GM18861 (cell line): Measurements from ENCODE around the gene GTF3C5.
"Not testable (repeated sequence)": the region's sequence is repeated elsewhere in the genome, so short reads cannot be mapped to it uniquely, and the experiment has no call there.

Source experiments
- ATAC-seq: cut with Tn5 transposase; IDR thresholded peaks from one replicate; pipeline ENCODE4 v1.9.1; 2021; ENCODE audit not compliant: unreplicated experiment

The GTF3C5 gene

DNA sequence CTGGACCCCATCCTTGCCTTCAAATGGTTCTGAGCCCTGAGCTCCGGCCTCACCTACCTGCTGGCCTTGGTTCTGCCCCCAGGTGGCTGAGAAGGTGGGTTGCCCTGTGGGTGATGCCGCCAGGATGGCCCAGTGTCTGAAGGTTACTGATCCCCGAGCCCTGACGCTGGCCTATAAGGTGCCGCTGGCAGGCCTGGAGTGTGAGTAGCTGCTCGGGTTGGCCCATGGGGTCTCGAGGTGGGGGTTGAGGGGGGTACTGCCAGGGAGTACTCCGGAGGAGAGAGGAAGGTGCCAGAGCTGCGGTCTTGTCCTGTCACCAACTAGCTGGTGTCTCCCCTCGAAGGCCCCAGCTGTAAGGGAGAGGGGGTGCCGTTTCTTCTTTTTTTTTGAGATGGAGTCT is 36.2 kb downstream of the GTF3C5 start:
- no peak for ATAC-seq

DNA sequence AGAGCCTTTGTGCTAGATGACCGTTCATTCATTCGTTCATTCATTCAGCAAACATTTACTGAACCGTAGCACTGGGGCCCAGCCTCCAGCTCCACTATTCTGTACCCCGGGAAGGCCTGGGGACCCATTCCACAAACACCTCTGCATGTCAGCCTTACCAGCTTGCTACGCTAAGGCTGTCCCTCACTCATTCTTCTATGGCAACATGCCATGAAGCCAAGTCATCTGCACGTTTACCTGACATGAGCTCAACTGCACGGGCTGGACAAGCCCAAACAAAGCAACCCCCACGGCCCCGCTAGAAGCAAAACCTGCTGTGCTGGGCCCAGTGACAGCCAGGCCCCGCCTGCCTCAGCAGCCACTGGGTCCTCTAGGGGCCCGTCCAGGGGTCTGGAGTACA is 37.0 kb downstream of the GTF3C5 start:
- no peak for ATAC-seq

DNA sequence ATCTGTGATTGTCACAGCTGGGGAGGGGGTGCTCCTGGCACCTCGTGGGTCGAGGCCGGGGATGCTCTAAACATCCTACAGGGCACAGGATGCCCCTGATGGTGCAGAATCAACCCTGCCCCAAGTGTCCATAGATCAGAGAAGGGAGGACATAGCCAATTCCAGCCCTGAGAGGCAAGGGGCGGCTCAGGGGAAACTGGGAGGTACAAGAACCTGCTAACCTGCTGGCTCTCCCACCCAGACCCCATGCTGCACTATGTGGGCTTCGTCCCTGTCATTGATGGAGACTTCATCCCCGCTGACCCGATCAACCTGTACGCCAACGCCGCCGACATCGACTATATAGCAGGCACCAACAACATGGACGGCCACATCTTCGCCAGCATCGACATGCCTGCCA is 37.6 kb downstream of the GTF3C5 start:
- not testable (repeated sequence) for ATAC-seq

DNA sequence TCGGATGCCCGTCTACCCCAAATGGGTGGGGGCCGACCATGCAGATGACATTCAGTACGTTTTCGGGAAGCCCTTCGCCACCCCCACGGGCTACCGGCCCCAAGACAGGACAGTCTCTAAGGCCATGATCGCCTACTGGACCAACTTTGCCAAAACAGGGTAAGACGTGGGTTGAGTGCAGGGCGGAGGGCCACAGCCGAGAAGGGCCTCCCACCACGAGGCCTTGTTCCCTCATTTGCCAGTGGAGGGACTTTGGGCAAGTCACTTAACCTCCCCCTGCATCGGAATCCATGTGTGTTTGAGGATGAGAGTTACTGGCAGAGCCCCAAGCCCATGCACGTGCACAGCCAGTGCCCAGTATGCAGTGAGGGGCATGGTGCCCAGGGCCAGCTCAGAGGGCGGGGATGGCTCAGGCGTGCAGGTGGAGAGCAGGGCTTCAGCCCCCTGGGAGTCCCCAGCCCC is 39.7 kb downstream of the GTF3C5 start:
- ATAC-seq = not testable (repeated sequence)

DNA sequence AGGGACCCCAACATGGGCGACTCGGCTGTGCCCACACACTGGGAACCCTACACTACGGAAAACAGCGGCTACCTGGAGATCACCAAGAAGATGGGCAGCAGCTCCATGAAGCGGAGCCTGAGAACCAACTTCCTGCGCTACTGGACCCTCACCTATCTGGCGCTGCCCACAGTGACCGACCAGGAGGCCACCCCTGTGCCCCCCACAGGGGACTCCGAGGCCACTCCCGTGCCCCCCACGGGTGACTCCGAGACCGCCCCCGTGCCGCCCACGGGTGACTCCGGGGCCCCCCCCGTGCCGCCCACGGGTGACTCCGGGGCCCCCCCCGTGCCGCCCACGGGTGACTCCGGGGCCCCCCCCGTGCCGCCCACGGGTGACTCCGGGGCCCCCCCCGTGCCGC is 40.2 kb downstream of the GTF3C5 start:
- not testable (repeated sequence) for ATAC-seq

DNA sequence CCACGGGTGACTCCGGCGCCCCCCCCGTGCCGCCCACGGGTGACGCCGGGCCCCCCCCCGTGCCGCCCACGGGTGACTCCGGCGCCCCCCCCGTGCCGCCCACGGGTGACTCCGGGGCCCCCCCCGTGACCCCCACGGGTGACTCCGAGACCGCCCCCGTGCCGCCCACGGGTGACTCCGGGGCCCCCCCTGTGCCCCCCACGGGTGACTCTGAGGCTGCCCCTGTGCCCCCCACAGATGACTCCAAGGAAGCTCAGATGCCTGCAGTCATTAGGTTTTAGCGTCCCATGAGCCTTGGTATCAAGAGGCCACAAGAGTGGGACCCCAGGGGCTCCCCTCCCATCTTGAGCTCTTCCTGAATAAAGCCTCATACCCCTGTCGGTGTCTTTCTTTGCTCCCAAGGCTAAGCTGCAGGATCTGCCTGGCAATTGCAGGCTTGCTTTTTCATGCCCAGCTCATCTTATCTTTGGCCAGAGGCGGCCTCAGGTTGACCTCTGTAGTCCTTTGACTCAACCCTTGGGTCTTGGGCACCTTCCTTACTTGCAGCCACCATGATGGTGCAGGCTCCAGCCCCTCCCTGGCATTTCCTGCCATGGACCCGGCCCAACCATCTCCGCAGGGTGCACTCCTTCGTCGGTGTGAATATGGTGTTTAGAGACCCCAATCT is 40.8 kb downstream of the GTF3C5 start:
- no peak for ATAC-seq

DNA sequence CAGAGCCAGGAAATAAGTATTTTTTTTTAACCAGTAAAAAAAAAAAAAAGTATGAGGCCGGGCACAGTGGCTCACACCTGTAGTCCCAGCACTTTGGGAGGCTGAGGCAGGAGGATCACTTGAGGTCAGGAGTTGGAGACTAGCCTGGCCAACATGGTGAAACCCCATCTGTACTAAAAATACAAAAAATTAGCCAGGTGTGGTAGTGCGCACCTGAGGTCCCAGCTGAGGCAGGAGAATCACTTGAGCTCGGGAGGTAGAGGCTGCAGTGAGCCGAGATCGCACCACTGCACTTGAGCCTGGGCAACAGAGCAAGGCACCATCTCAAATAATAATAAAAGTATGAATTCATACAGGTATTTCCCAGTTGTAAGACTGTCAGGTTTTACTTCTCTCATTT is 41.4 kb downstream of the GTF3C5 start:
- not testable (repeated sequence) for ATAC-seq

DNA sequence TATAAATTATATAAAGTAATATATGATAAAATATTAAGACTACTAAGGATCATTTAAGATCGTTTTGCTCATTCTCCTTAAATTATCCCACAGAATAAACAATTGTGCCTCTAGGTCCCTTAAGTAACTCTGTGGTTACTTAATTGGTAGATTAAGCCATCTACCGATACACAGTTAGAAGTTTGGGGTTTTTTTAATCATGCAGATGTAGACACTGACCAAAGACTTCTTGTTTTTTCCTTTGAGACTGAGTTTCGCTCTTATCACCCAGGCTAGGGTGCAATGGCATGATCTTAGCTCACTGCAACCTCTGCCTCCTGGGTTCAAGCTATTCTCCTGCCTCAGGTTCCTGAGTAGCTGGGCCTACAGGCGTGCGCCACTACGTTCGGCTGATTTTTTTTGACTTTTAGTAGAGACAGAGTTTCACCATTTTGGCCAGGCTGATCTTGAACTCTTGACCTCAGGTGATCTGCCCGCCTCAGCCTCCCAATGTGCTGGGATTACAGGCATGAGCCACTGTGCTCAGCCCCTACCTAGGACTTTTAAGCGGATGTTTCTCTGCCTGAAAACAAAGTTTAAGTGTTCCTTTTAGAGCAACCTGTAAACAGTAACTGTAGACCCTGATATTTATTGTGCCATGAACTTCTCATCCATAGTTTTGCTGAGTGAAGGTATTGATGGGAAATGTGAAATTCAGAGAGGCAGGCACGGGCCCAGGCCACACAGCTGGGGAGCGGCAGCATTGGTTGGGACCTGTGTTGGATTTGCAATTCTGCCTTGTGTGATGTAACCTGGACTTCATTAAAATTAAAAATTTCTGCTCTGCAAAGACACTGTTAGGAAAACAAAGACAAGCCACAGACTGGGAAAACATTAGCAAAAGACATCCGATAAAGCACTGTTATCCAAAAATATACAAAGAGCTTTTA is 42.6 kb downstream of the GTF3C5 start:
- no peak for ATAC-seq

DNA sequence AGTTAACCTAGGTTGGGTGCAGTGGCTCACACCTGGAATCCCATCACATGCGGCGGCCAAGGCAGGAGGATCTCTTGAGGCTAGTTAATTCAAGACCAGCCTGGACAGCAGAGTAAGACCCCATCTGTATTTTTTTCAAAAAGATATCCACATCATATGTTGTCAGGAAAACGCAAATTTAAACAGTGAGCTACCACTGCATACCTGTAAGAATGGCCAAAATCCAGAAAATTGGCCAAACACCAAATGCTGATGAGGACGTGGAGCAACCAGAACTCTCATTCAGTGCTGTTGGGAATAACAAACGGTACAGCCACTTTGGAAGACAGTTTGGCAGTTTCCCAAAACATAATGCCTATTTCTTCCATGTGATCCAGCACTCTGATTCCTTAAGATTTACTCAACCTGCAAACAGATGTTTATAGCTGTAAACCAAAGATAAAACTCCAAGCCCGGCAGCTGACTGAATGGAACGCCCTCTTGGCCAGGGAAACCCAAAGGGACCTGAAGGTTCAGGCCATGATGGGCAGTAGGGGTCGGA is 43.4 kb downstream of the GTF3C5 start:
- ATAC-seq = no peak

DNA sequence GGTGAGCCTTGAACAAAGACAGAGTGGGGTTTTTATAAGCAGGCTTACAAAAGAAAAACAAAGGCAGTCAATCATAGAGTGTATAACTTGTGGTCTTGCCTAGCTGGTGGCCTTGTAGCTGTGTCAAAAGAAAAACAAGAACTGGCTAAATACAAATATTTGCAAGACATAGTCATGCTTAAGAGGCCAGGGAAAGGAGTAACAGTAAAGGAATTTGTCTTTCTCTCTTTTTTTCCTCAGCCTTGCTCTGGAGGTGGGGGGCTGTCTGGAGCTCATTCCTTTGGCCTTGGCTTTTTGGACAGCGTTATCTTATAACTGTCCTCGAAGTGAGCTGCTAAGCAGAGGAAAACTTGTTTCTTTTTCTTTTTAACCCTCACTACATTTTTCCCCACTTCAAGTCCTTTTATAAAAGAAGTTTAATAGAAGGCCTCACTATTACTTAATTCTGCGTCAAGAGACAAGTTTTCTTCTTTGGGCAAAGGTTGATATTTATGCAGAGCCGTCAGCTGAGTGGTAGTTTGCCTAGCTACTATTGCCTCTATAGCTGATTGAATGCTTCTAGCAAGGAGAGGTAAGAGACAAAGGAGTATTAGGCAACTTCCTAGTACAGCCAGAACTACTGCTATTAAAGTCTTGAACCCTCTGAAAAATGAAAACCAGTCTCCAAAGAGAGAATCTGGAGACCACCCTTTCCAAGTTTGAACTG is 45.3 kb downstream of the GTF3C5 start:
- no peak for ATAC-seq

DNA sequence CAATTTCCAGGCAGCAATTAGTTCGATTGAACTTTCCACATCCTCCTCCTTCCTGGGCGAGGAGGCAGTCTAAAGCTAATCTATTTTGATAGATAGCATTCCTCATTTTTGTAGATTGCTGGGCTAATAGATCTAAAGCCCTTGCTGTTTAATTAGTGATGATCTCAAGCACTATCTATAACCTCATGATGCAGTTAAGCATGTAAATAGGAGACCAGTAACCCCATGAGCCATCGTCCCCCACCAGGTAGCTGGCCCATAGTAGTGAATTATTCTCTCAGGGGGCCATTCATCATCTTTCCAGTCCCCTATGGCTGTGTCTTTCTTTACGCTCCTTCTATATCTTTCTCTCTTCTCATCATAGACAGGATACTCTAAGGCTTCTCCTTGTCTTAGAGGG is 45.9 kb downstream of the GTF3C5 start:
- ATAC-seq = no peak

DNA sequence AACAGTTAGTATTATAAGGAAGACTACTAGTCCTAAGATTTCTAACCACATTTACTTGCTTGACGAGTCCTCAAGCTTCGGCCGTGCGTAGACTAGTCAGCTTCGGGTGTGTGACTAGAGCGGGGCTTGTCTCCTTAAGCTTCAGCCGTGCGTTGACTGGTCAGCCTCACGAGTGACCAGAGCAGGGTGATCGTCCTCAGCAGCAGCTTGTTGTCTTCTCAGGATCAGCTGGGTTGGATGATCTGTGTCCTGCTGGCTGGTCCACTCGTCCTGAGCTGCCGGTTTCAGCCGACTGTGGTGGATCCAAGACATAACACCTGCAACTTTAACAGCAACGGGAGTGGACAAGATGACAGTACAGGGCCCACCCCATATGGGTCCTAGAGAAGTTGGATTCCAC is 47.7 kb downstream of the GTF3C5 start:
- no peak for ATAC-seq

DNA sequence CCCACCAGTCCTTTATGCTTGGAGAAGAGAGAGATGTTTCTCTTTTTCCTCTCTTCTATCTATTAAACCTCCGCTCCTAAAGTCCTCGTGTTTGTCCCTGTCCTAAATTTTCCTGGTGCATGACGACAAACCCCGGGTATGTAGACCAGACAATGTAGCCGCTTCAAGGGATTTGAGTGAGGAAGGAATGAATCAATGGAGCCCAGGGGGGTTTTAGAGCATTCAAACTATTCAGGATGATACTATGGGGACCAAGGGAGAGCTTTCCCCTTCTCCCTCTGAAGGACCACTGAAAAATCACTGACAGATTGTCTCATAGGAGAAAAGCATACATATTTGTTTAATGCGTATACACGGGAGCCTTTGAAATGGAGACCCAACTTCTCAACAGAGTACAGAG is 49.4 kb downstream of the GTF3C5 start:
- no peak for ATAC-seq

DNA sequence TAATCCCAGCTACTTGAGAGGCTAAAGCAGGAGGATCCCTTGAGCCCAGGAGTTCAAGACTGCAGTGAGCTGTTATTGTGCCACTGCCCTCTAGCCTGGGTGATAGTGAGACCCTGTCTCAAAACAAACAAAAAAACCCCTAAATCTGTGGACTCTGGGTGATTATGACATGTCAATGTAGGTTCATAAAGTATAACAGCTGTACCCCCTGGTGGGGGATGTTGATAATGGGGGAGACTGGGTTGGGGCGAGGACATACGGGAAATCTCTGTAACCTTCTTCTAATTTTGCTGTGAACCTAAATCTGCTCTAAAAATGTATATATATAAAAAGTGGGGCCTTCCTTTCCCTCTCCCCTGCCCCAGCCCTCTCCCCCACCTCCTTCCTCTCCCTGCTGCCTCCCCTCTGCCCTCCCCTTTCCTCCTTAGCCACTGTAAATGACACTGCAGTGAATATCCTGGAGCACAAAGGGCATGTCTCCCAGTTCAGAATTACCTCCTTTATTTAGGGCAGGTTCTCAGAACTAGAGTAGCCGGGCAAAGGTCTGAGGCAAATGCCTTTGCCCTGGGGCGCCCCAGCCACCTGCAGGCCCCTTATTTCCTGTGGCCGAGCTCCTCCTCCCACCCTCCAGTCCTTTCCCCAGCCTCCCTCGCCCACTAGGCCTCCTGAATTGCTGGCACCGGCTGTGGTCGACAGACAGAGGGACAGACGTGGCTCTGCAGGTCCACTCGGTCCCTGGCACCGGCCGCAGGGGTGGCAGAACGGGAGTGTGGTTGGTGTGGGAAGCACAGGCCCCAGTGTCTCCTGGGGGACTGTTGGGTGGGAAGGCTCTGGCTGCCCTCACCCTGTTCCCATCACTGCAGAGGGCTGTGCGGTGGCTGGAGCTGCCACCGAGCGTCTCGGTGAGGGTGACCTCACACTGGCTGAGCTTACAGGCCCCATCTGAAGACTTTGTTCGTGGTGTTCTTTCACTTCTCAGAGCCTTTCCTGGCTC is 50.3 kb downstream of the GTF3C5 start:
- not testable (repeated sequence) for ATAC-seq

DNA sequence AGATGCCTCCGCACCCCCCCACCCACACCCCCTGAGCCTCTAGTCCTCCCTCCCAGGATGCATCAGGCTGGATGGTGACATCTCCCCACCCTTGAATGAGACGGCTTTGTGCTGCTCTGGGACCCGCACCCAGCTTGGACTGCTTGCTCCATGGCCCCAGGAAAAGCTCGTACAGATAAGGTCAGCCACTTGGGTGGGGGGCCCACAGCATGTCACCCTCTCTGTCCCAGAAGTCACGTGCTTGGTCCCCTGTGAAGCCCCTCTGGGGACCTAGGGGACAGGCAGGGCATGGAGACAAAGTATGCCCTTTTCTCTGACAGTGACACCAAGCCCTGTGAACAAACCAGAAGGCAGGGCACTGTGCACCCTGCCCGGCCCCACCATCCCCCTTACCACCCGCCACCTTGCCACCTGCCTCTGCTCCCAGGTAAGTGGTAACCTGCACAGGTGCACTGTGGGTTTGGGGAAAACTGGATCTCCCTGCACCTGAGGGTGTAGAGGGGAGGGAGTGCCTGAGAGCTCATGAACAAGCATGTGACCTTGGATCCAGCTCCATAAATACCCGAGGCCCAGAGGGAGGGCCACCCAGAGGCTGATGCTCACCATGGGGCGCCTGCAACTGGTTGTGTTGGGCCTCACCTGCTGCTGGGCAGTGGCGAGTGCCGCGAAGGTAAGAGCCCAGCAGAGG is 51.3 kb downstream of the GTF3C5 start:
- not testable (repeated sequence) for ATAC-seq

DNA sequence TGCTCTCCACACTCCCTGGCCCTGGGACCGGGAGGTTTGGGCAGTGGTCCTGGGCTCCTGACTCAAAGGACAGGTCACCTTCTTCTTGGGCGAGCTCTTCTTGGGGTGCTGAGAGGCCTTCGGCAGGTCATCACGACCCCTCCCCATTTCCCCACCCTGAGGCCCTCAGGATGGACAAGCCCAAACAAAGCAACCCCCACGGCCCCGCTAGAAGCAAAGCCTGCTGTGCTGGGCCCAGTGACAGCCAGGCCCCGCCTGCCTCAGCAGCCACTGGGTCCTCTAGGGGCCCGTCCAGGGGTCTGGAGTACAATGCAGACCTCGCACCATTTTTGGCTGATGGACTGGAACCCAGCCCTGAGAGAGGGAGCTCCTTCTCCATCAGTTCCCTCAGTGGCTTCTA is 52.9 kb downstream of the GTF3C5 start:
- ATAC-seq = not testable (repeated sequence)

DNA sequence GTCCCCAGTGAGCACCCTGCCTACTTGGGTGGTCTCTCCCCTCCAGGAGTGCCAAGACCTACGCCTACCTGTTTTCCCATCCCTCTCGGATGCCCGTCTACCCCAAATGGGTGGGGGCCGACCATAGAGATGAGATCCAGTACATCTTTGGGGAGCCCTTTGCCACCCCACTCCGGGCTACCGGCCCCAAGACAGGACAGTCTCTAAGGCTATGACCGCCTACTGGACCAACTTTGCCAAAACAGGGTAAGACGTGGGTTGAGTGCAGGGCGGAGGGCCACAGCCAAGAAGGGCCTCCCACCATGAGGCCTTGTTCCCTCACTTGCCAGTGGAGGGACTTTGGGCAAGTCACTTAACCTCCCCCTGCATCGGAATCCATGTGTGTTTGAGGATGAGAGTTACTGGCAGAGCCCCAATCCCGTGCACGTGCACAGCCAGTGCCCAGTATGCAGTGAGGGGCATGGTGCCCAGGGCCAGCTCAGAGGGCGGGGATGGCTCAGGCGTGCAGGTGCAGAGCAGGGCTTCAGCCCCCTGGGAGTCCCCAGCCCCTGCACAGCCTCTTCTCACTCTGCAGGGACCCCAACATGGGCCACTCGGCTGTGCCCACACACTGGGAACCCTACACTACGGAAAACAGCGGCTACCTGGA is 55.5 kb downstream of the GTF3C5 start:
- ATAC-seq = not testable (repeated sequence)

DNA sequence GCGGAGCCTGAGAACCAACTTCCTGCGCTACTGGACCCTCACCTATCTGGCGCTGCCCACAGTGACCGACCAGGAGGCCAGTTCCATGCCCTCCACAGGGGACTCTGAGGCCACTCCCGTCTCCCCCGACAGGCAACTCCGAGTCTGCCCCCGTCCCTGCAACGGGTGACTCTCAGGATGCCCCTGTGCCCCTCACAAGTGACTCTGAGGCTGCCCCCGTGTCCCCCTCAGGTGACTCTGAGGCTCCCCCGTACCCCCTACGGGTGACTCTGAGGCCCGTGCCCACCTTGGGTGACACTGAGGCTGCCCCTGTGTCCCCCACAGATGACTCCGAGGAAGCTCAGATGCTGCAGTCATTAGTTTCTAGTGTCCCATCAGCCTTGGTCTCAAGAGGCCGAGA is 56.1 kb downstream of the GTF3C5 start:
- ATAC-seq = no peak
